GM18526 (cell line): Measurements from ENCODE around the gene ZDHHC6.

Experiments used
- POLR2A ChIP-seq: IDR thresholded peaks from 3 replicates; pipeline ENCODE4 v1.6.1; 2011; ENCODE audit not compliant: insufficient read length; ENCODE audit errors: extremely low read depth

Gene ZDHHC6, protein sequence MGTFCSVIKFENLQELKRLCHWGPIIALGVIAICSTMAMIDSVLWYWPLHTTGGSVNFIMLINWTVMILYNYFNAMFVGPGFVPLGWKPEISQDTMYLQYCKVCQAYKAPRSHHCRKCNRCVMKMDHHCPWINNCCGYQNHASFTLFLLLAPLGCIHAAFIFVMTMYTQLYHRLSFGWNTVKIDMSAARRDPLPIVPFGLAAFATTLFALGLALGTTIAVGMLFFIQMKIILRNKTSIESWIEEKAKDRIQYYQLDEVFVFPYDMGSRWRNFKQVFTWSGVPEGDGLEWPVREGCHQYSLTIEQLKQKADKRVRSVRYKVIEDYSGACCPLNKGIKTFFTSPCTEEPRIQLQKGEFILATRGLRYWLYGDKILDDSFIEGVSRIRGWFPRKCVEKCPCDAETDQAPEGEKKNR

DNA sequence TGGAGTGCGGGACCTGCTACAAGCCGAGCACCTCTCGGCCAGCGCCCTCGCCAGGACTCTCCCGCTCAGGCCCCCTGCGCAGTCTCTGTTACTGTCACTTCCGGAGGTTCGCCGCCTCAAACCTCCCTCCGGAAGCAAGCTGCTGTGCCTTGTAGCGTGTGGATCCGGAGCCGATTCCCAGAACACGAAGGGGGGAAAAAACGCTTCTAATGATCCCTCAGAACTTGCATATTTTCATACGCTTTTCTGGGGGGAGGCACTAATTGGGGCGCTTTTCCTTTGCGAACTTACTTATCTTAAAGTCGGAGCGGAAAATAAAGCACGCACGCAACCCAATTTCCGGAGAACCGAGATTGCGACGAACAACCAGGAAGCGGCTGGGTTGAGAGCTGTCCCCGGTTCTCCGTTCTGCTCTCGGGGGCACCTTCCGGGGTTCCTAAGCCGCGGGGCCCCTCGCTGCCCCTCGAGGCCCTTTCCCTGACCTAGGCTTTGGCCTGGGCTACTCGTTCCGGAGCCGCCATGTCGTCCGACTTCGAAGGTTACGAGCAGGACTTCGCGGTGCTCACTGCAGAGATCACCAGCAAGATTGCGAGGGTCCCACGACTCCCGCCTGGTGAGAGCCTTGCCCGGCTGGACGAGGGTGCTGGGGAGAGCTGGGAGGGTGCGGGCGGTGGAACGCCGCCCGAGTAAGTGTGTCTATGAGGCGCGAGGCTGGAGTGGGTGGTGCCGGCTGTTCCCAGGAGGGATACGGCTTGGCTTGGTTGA, at the start of gene ZDHHC6, which contains the start of gene VTI1A:
TSS of gene ZDHHC6 (minus strand) at position 60 of the 765 bp plus-strand sequence. CDS start 1,478 bp downstream, outside the sequence.
TSS of gene VTI1A (plus strand) at position 361 of the 765 bp plus-strand sequence. CDS start at position 520, 159 bp downstream.
- peak; percentile 89 for TF ChIP-seq POLR2A

DNA sequence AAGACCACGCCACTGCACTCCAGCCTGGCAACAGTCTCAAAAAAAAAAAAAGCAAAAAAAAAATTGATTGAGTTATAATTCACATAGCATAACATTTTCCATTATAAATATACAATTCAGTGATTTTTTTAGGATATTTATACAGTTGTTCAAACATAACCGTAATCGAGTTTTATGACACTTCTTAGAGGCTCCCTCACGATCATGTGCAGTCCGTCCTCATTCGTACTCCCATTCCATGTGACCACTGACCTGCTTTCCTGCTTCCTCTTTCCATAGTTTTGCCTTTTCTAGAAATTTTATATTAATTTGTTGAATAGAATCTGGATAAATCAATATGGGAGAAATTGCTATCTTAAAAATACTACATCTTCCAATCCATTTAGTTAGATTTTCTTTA, 46.0 kb upstream of the ZDHHC6 start:
- TF ChIP-seq POLR2A, result no peak

DNA sequence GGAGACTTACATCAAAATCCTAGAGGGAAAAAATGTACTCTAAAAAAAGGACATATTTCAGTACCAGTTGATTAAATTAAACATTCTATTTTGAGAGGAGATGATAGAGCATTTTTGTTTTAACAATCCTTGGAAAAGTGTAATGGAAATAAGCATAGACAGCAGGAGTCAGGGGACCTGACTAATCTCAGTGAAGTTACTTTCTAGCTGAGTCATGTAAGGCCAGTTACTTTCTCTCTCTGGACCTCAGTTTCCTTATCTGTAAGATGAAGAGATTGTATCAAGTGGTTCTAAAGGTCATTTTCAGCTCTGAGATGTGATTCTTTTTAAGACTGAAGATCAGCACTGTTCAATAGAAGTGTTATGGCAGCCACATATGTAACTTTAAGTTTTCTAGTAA, 44.4 kb upstream of the ZDHHC6 start:
- TF ChIP-seq POLR2A, result no peak

DNA sequence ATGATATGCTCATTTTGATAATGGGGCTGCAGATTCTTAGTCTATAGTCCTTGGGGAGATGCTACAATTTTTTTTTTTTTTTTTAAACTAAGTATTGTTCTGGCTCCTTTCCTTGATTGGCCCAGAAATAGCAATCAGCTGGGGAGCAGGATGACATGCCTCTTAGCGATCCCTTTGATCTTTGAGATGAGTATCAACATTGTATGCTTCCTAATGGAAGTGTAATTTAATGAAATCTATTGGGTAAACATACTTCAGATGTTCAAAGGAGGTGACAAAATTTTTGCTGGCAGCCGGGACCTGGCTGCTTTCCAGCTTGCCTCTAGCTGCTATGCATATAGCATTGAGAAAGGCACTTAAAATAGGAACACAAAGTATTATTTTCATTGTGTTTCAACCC, 43.8 kb upstream of the ZDHHC6 start:
- no peak for TF ChIP-seq POLR2A

DNA sequence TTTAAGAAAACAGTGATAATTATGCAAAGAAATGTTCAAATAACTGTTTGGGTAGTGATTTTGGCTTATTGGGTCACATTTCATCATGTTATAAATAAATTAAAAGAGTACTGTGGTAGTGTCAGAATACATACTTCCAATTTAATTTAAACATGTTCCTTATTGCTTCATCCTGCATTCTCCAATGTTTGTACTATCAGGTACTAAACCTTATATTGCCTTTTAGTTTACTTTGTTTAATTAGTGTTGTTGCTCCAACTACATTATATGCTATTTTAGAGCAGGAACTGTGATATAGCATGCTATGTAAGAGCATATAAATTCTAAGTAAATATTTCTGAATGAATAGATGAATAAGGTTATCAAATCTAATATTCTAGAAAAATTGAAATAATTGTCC, 41.2 kb upstream of the ZDHHC6 start:
- TF ChIP-seq POLR2A, result no peak

DNA sequence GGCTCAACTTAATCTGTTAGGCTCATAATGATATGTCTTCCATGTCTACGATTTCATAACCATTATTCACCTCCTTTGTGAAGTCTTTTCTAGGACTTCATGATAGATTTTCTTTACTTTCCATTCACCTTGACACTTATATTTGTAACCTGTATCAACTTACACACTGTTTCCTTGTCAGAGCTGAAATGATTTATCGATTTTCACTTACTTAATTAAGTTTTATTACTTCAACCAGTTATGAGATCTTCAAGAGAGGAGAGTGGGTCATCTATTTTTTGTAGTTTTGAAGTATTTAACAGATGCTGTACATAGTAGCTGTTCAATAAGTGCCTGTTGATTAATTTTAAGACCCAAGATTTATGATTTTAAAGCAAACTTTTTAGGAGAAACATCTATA, 37.7 kb upstream of the ZDHHC6 start:
- TF ChIP-seq POLR2A, result no peak

DNA sequence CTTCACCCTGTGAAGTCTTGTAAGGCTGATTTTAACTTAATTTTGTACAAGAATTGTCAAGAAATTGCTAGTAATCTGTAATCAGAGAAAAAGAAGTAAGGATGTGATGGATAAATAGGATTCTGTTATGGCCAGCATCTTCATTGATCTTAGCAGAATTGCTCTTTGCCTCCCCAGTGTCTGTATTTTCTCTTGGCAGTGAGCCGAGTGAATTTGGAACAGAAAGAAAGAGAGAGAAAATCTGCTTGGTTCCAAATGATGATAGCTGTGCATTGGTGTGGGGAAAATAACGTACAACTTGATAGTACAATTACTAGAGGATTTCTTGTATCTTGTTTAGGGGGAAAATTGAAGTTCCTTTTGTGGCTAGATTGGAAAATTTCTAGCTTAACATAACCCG, 34.9 kb upstream of the ZDHHC6 start:
- no peak for TF ChIP-seq POLR2A

DNA sequence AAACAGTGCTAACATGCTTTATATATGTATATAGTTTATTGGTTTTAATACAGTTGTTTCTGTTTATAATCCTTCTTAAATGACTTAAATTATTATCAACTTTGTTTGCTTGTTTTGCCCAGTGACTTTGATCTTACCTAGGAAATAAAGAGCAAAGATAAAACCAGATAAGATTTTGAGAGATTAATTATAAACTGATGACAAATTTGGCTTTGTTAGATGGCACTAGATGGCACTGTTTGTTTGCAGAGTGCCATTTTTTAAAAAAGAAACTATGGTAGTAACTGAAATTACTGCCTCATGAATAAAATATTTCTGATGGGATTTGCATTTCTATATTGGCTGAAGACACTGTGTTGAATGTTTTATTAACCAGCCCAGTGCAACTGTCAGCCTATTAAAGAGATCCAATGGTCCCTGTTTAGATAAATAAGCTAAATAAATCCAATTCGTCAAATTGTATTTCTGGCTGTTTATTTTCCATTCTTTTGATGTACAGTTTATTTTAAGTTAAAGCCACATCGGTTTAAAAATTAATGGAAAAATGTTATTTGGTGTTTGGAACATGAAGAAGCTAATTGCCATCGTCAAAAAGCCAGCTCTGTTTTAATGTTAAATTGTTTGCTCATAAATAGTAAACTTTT, 29.0 kb upstream of the ZDHHC6 start:
- no peak for TF ChIP-seq POLR2A

DNA sequence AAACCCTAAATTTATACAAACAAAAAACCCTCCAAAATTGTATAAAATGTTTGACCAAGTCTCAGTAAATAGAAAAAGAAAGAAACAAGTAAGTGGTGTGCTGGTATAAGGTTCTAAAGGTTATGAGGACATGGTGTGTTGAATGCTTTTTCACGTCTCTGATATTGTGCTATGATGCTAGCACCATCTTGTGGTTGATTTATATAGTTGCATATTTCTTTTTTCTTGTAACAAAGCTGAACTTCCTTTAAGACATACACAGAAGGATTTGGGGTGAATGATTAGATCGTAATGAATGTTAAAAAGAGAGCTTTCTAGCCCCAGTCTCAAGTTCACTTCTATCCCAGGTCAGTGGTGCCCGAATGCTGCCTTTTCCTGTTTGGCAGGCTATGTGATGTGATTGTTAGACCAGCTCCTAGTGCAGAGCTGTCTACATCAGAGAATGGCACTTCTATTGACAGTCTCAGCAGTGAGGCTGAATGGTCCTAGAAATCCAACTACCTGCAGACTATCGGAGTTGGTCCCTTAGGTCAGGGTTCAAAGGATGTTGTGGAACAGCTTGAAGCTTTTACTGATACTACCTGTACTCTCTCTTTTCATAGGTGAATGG, 25.3 kb upstream of the ZDHHC6 start:
- TF ChIP-seq POLR2A, result no peak

DNA sequence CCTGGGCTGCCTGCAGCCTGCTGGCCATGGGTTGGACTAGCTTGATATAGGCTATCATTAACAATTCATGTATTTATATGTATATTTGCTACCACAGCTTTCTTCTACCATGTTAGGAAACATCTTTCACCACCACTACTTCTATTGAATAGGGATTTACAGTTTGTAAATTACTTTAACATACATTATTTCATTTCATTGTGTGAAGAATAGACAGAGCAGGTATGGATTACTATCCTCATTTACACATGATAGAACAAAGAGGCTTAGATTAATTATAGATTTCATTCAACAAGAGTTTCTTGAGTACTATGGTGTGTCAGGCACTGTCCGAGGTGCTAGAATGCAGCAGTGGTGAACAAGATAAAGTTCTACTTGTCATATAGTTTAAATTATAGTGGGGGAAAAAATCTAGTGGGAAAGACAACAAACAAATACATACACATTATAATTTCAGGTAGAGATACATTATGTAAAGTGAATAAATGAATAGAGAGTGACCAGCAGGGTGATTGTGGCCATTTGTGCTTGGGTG, 20.9 kb upstream of the ZDHHC6 start:
- TF ChIP-seq POLR2A, result no peak

DNA sequence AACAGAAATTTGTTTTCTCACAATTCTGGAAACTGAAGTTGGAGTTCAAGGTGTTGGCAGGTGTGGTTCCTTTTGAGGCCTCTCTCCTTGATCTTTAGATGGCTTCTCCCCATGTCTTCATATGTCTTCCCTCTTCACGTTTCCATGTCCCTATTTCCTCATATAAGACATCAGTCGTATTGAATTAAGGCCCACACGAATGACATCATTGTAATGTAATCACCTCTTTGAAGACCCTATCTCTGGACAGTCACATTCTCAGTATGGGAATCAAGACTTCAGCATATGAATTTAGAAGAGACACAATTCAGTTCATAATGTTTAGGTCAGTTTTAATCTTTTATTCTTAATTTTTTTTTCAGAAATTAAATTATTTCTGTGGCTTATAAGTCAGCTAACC, 20.1 kb upstream of the ZDHHC6 start:
- no peak for TF ChIP-seq POLR2A

DNA sequence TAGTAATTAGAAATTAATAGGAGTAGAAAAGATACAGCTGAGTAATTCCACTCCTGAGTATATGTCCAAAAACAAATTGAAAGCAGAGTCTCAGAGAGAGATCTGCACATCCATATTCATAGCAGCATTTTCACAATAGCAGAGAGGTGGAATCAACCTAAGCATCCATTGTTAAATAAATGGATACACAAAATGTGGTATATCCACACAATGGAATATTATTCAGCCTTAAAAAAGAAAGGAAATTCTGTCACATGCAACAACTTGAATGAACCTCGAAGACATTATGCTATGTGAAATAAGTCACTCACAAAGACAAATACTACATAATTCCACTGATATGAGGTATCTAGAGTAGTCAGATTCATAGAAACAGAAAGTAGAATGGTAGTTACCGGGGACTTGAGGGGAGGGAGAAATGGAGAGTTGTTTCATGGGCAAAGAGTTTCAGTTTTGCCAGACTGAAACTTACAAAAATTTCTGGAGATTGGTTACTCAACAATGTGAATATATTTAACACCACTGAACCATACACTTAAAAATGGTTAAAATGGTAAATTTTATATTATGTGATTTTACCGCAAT, 18.7 kb upstream of the ZDHHC6 start:
- TF ChIP-seq POLR2A, result no peak

DNA sequence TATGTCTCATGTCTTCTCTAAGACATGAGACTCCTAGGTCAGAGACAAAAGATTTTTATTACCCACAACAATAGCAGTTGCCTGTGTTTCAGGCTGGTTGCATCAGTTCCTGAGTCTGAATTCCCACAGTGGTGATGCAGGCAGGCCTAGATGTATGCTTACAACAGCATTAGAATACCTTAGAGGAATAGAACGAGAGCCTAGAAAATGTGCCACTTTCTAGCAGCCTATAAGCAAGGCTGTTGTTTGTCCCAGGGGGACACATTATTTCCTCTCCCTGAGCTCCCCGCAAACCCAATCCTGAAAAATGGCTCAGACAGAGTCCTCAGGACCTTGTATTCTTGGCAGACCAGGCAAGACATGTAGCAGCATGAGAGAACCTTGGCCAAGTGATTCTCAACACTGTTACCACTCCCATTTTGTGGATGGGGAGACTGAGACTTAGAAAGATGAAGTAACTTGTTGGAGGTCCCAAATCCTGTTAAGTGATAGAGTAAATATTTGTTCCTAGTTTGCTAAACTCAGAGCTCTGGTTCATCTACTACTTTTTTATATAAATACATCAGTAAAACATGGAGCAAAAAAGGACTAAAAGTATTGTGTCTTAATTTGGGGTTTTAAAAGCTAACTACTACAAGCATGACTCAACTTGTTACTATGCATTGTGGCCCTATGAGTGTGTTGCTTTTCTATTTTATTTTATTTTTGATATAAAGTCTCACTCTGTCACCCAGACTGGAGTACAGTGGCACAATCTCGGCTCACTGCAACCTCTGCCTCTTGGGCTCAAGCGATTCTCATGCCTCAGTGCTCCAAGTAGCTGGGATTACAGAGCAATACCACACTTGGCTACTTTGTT, 14.5 kb upstream of the ZDHHC6 start:
- TF ChIP-seq POLR2A, result no peak

DNA sequence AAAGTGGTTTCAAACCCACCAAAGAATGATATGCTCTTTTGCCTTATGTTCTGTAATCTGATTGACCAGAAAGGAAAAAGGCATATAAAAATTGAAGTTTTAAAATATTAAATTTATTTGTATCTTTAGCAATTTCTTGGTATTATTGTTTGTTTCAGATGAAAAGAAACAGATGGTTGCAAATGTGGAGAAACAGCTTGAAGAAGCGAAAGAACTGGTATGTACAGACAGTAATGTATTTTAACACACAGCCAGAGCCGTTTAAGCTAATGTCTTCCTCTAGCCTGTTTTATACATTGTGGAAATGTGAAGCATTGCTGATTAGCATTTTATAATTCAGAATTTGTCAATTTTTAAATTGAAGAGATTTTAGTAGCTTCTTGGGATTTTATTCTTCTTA, 13.7 kb upstream of the ZDHHC6 start:
- no peak for TF ChIP-seq POLR2A
